Lower lobe of right lung (tissue), 2 donors: Measurements from ENCODE around the gene CDH15. TPM values are rescaled to one million over a fixed set of nuclear protein-coding genes. Genes with fewer than 3 reads are reported as not detected.

Experiments used
- ATAC-seq, 2 donors: fragments of 200-7000 bp; cut with Tn5 transposase; one replicate each; pipeline ENCODE4 v1.9.1; 2020 to 2022; ENCODE audit warnings: mild to moderate bottlenecking in 2 of 2, moderate library complexity in 2 of 2
- DNase-seq: peaks from one replicate; pipeline ENCODE4 v3.0.0-alpha.2; 2020
- H3K27ac ChIP-seq: fragments of 200-600 bp; one replicate; pipeline ENCODE4 v1.8.0; 2022
- H3K27me3 ChIP-seq: fragments of 200-600 bp; one replicate; pipeline ENCODE4 v1.8.0; 2022; ENCODE audit warnings: low read depth
- H3K36me3 ChIP-seq: fragments of 200-600 bp; one replicate; pipeline ENCODE4 v1.8.0; 2022; ENCODE audit warnings: mild to moderate bottlenecking
- H3K4me1 ChIP-seq: fragments of 200-600 bp; one replicate; pipeline ENCODE4 v1.8.0; 2022
- H3K4me3 ChIP-seq: fragments of 200-600 bp; one replicate; pipeline ENCODE4 v1.8.0; 2022; ENCODE audit warnings: mild to moderate bottlenecking
- H3K9me3 ChIP-seq: fragments of 200-600 bp; one replicate; pipeline ENCODE4 v1.8.0; 2022
- CTCF ChIP-seq: fragments of 200-600 bp; IDR thresholded peaks from one replicate; pipeline ENCODE4 v1.8.0; 2022; ENCODE audit warnings: antibody characterized with exemption, mild to moderate bottlenecking
- intact Hi-C: fragments of 100-400 bp; cut with DNase I; formaldehyde crosslinking; loops from one replicate; pipeline ENCODE4 v1.11.0; 2022
- total RNA-seq: library from RNA; stranded (reverse); fragmentation: NEBNext Ultra II Directional; extraction: Animal tissue kit (Norgen Biotek cat#: 25700); gene quantifications from one replicate; pipeline ENCODE4 v1.2.1, GENCODE V29; 2021
- donor health status: DM: no; HTN: yes; CAD: no; lungs with severe emphysema.

CDH15 gene
- total RNA-seq, 1 donor from 2014 or later = 0.50 TPM

DNA sequence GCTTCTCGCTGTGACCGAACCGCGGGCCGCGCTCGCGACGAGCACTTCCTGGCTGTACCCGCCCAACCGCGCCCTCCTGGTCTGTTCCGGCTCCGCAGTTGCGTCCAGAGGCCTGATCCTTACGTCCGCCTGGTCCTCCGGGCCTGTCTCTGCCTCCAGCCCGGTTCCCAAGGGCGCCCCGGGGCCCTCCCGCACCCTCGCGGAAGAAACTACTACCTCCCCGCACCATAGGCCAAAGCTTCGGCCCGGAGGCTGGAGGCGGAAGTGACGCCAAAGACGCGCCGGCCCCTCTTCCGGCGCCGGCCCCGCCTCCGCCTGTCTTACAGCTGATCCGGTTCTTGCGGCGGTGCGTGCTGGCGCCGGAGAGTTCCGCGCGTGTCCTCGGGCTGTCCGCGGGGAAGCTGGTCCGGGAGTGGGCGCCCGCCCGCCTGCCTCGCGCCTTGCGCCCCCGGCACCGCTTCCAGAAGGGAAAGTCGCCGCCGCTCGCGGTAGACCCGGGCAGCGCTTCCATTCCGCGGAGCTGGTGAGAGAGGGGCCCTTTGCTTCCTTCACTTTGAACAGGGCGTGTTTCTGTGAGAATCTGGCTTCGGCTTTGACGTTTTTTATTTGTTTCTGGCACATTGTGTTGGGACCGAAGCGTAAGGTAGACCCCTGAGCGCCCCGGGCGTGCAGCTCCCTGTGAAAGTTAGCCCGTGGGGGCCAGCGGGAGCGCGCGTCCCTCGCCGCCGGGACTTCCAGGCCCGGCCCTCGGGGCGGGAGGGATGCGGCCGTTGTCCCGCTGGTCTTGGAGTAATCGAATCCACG lies 46.0 kb downstream of the CDH15 start, which contains the start of gene ZNF778:
ZNF778 (plus strand) TSS at position 316 of the 804 bp plus-strand sequence. CDS start 3,425 bp downstream, outside the sequence.
- intact Hi-C loops = no loop called here
- Histone ChIP-seq H3K4me1 (peaks cover 36% of the 10 kb centered on the region), H3K36me3 (peaks cover 19% of the 10 kb centered on the region), H3K27me3 (no peaks in the 10 kb centered on the region), H3K9me3 (no peaks in the 10 kb centered on the region), H3K4me3 (peak within 1 kb of the TSS; percentile 92), H3K27ac (peak within 1 kb of the TSS; percentile 97)
- peak; percentile 90 for DNase-seq
- peak; percentile 95 to 97 for ATAC-seq
- no peak for TF ChIP-seq CTCF

DNA sequence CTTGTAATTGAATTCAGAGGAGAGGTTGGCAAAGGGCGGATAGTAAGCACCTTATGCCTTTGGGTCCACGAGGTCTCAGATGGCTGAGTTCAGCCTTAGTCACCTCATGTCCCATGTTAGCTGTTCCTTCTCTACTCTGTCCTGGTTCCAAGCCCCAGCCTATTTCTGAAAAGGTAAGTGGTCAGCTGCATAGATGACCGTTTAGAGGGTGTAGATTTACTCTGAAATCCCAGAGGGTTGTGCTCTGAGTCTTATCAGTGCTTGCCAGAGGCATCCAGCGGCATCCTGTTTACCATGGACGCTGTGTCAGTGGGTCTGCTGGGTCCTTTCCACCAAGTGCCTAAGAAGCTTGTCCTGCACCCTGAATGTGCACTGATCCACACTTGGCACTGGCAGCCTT lies 47.8 kb downstream of the CDH15 start:
- TF ChIP-seq CTCF = no peak
- Histone ChIP-seq H3K27me3 (no peaks in the 10 kb centered on the region), H3K36me3 (peaks cover 37% of the 10 kb centered on the region), H3K4me3 (no peak overlapping the region), H3K4me1 (peaks cover 36% of the 10 kb centered on the region), H3K9me3 (no peaks in the 10 kb centered on the region), H3K27ac (no peak overlapping the region)
- intact Hi-C loops = no loop called here
- no peak for DNase-seq
- ATAC-seq = no peak

DNA sequence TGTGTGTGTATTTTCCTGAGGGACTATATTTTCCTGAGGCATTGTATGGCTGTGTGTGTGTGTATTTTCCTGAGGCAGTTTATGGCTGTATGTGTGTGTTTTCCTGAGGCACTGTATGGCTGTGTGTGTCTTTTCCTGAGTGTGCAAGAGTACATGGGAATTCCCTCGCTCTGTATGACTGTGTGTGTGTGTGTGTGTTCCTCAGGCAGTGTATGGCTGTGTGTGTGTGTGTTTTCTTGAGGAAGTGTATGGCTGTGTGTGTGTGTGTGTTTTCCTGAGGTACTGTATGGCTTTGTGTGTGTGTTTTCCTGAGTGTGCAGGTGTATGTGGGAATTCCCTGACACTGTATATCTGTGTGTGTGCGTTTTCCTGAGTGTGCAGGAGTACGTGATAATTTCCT lies 50.1 kb downstream of the CDH15 start:
- ATAC-seq = no peak
- Histone ChIP-seq H3K9me3 (no peaks in the 10 kb centered on the region), H3K4me1 (peaks cover 21% of the 10 kb centered on the region), H3K36me3 (peaks cover 57% of the 10 kb centered on the region), H3K27me3 (no peaks in the 10 kb centered on the region), H3K27ac (no peak overlapping the region), H3K4me3 (no peak overlapping the region)
- intact Hi-C loops = no loop called here
- no peak for TF ChIP-seq CTCF
- no peak for DNase-seq

DNA sequence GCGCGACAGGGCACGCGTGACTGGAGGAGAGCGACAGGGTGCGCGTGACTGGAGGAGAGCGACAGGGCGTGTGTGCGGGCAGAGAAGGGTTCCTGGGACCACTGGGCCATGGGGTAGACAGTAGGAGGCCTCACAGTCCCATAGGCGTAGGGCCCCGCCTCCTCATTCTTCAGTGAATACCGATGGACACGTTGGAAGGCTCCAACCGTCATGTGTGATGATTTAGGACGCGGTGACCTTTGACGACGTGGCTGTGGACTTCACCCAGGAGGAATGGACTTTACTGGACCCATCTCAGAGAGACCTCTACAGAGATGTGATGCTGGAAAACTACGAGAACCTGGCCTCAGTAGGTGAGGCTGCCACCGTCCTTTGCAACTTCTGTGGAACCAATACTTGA lies 51.4 kb downstream of the CDH15 start:
- Histone ChIP-seq H3K36me3 (peaks cover 70% of the 10 kb centered on the region), H3K9me3 (no peaks in the 10 kb centered on the region)

DNA sequence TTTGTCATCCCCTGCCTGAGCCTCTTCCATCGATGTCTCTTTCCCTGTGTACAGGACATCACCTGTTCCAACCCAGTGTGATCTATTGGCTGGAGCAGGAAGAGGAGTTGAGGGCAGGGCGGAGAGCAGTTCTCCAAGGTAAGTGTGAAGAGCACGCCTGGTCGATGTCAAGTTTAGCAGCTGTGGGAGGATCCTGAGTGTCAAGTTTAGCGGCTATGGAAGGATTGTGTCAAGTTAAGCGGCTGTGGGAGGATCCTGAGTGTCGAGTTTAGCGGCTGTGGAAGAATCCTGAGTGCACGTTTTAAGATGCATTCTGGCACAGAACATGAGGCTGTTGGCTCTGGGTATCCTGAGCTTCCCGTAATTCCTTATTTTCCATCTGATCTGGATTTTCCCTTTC lies 53.1 kb downstream of the CDH15 start:
- H3K27me3 ChIP-seq = no peaks in the 10 kb centered on the region
- ATAC-seq (no peak), DNase-seq (no peak)
- no peak overlapping the region for H3K27ac ChIP-seq
- peaks cover 81% of the 10 kb centered on the region for H3K36me3 ChIP-seq
- H3K9me3 ChIP-seq = no peaks in the 10 kb centered on the region
- TF ChIP-seq CTCF = no peak
- no peaks in the 10 kb centered on the region for H3K4me1 ChIP-seq
- intact Hi-C loops = no loop called here
- no peak overlapping the region for H3K4me3 ChIP-seq

More for the DNA sequence above, 51.4 kb downstream of the CDH15 start:
- TF ChIP-seq CTCF = no peak
- Histone ChIP-seq H3K4me1 (peaks cover 15% of the 10 kb centered on the region), H3K27ac (no peak overlapping the region), H3K4me3 (no peak overlapping the region), H3K27me3 (no peaks in the 10 kb centered on the region)
- DNase-seq (no peak), ATAC-seq (no peak)
- intact Hi-C loops = no loop called here
